Measurements from ENCODE around the gene MINDY2.
"Not testable (repeated sequence)": the region's sequence is repeated elsewhere in the genome, so short reads cannot be mapped to it uniquely, and the experiment has no call there.

MINDY2 gene

GRCh38 chr15:58856086-58856485 is 85.0 kb downstream of the MINDY2 start:
- H3K27ac ChIP-seq (ENCODE audit: low read depth, low read length), result no peak overlapping the region
- H3K4me2 ChIP-seq (ENCODE audit: low read depth, low read length, poor library complexity, severe bottlenecking), result no peak overlapping the region
- no peak overlapping the region for H2AFZ ChIP-seq (ENCODE audit: low read depth, low read length, severe bottlenecking)
- H3K27me3 ChIP-seq (ENCODE audit: low read length), result no peaks in the 10 kb centered on the region
- H3K9ac ChIP-seq (ENCODE audit: low read length), result no peak overlapping the region
- H3F3A ChIP-seq (ENCODE audit: insufficient read depth), result no peaks in the 10 kb centered on the region
- no peak overlapping the region for H3K4me3 ChIP-seq (ENCODE audit: insufficient read depth, low read length, poor library complexity, severe bottlenecking)
- H3K9me3 ChIP-seq (ENCODE audit: insufficient read depth, low read length), result no peaks in the 10 kb centered on the region
- no peaks in the 10 kb centered on the region for H3K9me2 ChIP-seq (replicated peaks; ENCODE audit: insufficient read depth, low read length)
- H4K20me1 ChIP-seq (ENCODE audit: low read depth, low read length), result no peaks in the 10 kb centered on the region
- no peaks in the 10 kb centered on the region for H3K36me3 ChIP-seq (ENCODE audit: low read length)
- no peaks in the 10 kb centered on the region for H3K79me2 ChIP-seq (ENCODE audit: insufficient read depth, low read length)
- TF ChIP-seq EZH2phosphoT487 (conservative IDR thresholded peaks at IDR 0.05; ENCODE audit: low read length) (no peak), CTCF (IDR thresholded peaks at IDR 0.05; ENCODE audit: insufficient read depth, low read length, poor library complexity, severe bottlenecking) (no peak)

- H3K4me2 ChIP-seq (ENCODE audit: low read depth, low read length, poor library complexity, severe bottlenecking); H3K4me3 ChIP-seq (ENCODE audit: insufficient read depth, low read length, poor library complexity, severe bottlenecking); H3K9me2 ChIP-seq (replicated peaks; ENCODE audit: insufficient read depth, low read length); H4K20me1 ChIP-seq (ENCODE audit: low read depth, low read length); H2AFZ ChIP-seq (ENCODE audit: low read depth, low read length, severe bottlenecking); H3K79me2 ChIP-seq (ENCODE audit: insufficient read depth, low read length); H3K9me3 ChIP-seq (ENCODE audit: insufficient read depth, low read length); H3F3A ChIP-seq (ENCODE audit: insufficient read depth); H3K27me3 ChIP-seq (ENCODE audit: low read length); H3K27ac ChIP-seq (ENCODE audit: low read depth, low read length); H3K36me3 ChIP-seq (ENCODE audit: low read length); H3K9ac ChIP-seq (ENCODE audit: low read length): not testable (repeated sequence)
These were observed 85.5 kb downstream of the MINDY2 start for GRCh38 chr15:58856621-58857020.

- no peaks in the 10 kb centered on the region for H4K20me1 ChIP-seq (ENCODE audit: low read depth, low read length)
- no peak overlapping the region for H2AFZ ChIP-seq (ENCODE audit: low read depth, low read length, severe bottlenecking)
- no peaks in the 10 kb centered on the region for H3K27me3 ChIP-seq (ENCODE audit: low read length)
- H3K4me2 ChIP-seq (ENCODE audit: low read depth, low read length, poor library complexity, severe bottlenecking), result no peak overlapping the region
- H3K4me3 ChIP-seq (ENCODE audit: insufficient read depth, low read length, poor library complexity, severe bottlenecking), result no peak overlapping the region
- H3K27ac ChIP-seq (ENCODE audit: low read depth, low read length), result no peak overlapping the region
- H3K9me3 ChIP-seq (ENCODE audit: insufficient read depth, low read length), result no peaks in the 10 kb centered on the region
- TF ChIP-seq EZH2phosphoT487 (conservative IDR thresholded peaks at IDR 0.05; ENCODE audit: low read length) (no peak), CTCF (IDR thresholded peaks at IDR 0.05; ENCODE audit: insufficient read depth, low read length, poor library complexity, severe bottlenecking) (no peak)
- H3K79me2 ChIP-seq (ENCODE audit: insufficient read depth, low read length), result no peaks in the 10 kb centered on the region
- no peaks in the 10 kb centered on the region for H3K9me2 ChIP-seq (replicated peaks; ENCODE audit: insufficient read depth, low read length)
- H3K9ac ChIP-seq (ENCODE audit: low read length), result no peak overlapping the region
- H3F3A ChIP-seq (ENCODE audit: insufficient read depth), result no peaks in the 10 kb centered on the region
- no peaks in the 10 kb centered on the region for H3K36me3 ChIP-seq (ENCODE audit: low read length)
These were observed 91.2 kb downstream of the MINDY2 start for GRCh38 chr15:58862326-58862725.

- no peaks in the 10 kb centered on the region for H4K20me1 ChIP-seq (ENCODE audit: low read depth, low read length)
- no peak overlapping the region for H3K4me3 ChIP-seq (ENCODE audit: insufficient read depth, low read length, poor library complexity, severe bottlenecking)
- H3K9ac ChIP-seq (ENCODE audit: low read length), result no peak overlapping the region
- H3F3A ChIP-seq (ENCODE audit: insufficient read depth), result no peaks in the 10 kb centered on the region
- no peaks in the 10 kb centered on the region for H3K79me2 ChIP-seq (ENCODE audit: insufficient read depth, low read length)
- H3K27ac ChIP-seq (ENCODE audit: low read depth, low read length), result no peak overlapping the region
- peak overlapping the region; percentile 47 for H2AFZ ChIP-seq (ENCODE audit: low read depth, low read length, severe bottlenecking)
- H3K9me3 ChIP-seq (ENCODE audit: insufficient read depth, low read length), result no peaks in the 10 kb centered on the region
- no peaks in the 10 kb centered on the region for H3K27me3 ChIP-seq (ENCODE audit: low read length)
- H3K4me2 ChIP-seq (ENCODE audit: low read depth, low read length, poor library complexity, severe bottlenecking), result no peak overlapping the region
- TF ChIP-seq CTCF (IDR thresholded peaks at IDR 0.05; ENCODE audit: insufficient read depth, low read length, poor library complexity, severe bottlenecking) (no peak), EZH2phosphoT487 (conservative IDR thresholded peaks at IDR 0.05; ENCODE audit: low read length) (no peak)
- no peaks in the 10 kb centered on the region for H3K9me2 ChIP-seq (replicated peaks; ENCODE audit: insufficient read depth, low read length)
- H3K36me3 ChIP-seq (ENCODE audit: low read length), result no peaks in the 10 kb centered on the region
These were observed 93.7 kb downstream of the MINDY2 start for GRCh38 chr15:58864602-58865424.
